Measurements from ENCODE around the gene WASF2. TPM values are rescaled to one million over a fixed set of nuclear protein-coding genes. Genes with fewer than 3 reads are reported as not detected.
"Not testable (repeated sequence)": the region's sequence is repeated elsewhere in the genome, so short reads cannot be mapped to it uniquely, and the experiment has no call there.

WASF2 gene, protein sequence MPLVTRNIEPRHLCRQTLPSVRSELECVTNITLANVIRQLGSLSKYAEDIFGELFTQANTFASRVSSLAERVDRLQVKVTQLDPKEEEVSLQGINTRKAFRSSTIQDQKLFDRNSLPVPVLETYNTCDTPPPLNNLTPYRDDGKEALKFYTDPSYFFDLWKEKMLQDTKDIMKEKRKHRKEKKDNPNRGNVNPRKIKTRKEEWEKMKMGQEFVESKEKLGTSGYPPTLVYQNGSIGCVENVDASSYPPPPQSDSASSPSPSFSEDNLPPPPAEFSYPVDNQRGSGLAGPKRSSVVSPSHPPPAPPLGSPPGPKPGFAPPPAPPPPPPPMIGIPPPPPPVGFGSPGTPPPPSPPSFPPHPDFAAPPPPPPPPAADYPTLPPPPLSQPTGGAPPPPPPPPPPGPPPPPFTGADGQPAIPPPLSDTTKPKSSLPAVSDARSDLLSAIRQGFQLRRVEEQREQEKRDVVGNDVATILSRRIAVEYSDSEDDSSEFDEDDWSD
- total RNA-seq, result 156 TPM
- long read RNA-seq, full-length matches to known transcripts, result 70 of 250 reads
- long read RNA-seq, partial matches to known transcripts, result 65 of 250 reads
- long read RNA-seq, other reads (novel, unspliced or antisense), result 115 of 250 reads

DNA sequence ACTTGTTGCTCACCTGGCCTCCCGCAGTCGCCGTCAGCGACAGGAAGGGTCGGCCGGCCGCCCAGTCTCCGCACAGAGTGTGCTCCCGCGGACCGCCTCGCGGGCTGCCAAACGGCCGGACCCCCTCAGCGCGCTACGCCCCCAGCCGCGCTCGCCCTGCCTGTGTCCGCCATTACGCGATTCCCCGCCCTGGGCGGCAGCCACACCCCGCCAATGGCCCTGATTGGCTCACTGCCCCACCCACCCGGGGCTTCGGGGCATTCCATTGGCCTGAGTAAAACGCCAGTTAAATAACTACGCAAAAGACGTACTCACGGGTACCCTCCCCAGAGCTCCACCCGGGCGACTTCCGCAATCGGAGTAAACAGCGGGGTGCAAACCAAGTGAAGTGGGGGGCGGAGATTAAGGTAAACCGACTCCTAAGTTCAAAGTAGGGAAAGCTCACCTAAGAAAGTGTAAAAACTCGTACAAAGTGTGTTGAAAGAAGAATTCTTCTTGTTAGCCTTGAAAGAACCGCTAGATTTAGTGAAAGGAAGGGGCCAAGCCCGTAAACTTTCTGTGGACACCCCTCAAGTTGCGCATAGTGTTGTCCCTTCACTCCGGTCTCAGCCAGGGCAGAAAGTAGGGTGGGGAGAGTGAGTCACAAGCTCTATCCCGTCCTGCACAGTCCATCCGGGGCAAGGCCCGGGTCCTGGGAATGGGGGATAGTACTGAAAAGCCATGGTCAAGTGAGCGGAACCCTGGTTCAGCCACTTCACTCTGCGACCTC, at the start of gene WASF2:
TSS of gene WASF2 (minus strand) at position 195 of the 769 bp plus-strand sequence. CDS start 61,277 bp downstream, outside the sequence.
- Histone ChIP-seq H3K9me3 (no peaks in the 10 kb centered on the region), H3K4me3 (peak within 1 kb of the TSS; percentile 74), H3K27ac (peak within 1 kb of the TSS; percentile 98), H3K27me3 (no peaks in the 10 kb centered on the region), H3K4me1 (peaks cover 43% of the 10 kb centered on the region), H3K36me3 (no peaks in the 10 kb centered on the region)
- DNase-seq (peak; percentile 98), ATAC-seq (peak; percentile 94)
- TF ChIP-seq, protein P1, sequence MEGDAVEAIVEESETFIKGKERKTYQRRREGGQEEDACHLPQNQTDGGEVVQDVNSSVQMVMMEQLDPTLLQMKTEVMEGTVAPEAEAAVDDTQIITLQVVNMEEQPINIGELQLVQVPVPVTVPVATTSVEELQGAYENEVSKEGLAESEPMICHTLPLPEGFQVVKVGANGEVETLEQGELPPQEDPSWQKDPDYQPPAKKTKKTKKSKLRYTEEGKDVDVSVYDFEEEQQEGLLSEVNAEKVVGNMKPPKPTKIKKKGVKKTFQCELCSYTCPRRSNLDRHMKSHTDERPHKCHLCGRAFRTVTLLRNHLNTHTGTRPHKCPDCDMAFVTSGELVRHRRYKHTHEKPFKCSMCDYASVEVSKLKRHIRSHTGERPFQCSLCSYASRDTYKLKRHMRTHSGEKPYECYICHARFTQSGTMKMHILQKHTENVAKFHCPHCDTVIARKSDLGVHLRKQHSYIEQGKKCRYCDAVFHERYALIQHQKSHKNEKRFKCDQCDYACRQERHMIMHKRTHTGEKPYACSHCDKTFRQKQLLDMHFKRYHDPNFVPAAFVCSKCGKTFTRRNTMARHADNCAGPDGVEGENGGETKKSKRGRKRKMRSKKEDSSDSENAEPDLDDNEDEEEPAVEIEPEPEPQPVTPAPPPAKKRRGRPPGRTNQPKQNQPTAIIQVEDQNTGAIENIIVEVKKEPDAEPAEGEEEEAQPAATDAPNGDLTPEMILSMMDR (IDR thresholded peaks at IDR 0.05), result no peak
- intact Hi-C loops (cut with DNase I), result no loop called here

DNA sequence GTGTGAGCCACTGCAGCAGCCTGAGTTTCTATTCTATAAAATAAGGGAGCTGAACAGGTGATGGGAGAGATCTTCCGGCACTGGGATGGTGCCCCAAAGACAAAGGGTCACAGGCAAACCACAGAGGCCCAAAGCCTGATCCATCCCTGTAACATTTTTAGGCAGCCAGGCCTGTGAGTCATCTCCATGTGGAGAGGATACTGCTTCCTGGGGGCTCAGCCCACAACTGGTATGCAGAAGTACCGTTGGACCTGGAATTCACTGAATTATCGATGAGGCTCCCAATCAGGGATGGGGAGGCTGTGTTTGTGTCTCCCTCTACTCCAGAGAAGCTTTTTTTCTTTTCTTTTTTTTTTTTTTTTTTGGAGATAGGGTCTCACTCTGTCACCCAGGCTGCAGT, 48.8 kb upstream of the WASF2 start:
- Histone ChIP-seq H3K4me1 (peaks cover 31% of the 10 kb centered on the region), H3K27ac (no peak overlapping the region), H3K4me3 (no peak overlapping the region), H3K27me3 (no peaks in the 10 kb centered on the region), H3K9me3 (no peaks in the 10 kb centered on the region), H3K36me3 (peaks cover 7% of the 10 kb centered on the region)
- ATAC-seq (no peak), DNase-seq (no peak)
- intact Hi-C loops (cut with DNase I), result loop anchor here (10.0 kb wide), 1 partner anchor 66 kb away; the partner anchor contains the start of gene AHDC1
- TF ChIP-seq, protein P1 (IDR thresholded peaks at IDR 0.05), result no peak

DNA sequence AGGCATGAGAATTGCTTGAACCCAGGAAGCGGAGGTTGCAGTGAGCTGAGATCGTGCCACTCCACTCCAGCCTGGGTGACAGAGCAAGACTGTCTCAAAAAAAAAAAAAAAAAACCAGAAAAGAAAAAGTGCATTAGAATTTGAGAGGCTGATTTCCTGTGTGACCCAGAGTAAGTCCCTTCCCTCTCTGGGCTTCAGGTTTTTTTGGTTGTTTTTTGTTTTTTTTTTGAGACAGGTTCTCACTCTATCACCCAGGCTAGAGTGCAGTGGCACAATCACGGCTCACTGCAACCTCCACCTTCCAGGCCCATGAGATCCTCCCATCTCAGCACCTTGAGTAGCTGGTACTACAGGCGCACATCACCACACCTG, 48.3 kb upstream of the WASF2 start:
- intact Hi-C loops (cut with DNase I), result loop anchor here (10.0 kb wide), 1 partner anchor 67 kb away; the partner anchor contains the start of gene AHDC1
- not testable (repeated sequence) for H3K4me3 ChIP-seq, DNase-seq, ATAC-seq, H3K27ac ChIP-seq, H3K9me3 ChIP-seq, H3K36me3 ChIP-seq, H3K27me3 ChIP-seq
- H3K4me1 ChIP-seq, result peaks cover 29% of the 10 kb centered on the region

DNA sequence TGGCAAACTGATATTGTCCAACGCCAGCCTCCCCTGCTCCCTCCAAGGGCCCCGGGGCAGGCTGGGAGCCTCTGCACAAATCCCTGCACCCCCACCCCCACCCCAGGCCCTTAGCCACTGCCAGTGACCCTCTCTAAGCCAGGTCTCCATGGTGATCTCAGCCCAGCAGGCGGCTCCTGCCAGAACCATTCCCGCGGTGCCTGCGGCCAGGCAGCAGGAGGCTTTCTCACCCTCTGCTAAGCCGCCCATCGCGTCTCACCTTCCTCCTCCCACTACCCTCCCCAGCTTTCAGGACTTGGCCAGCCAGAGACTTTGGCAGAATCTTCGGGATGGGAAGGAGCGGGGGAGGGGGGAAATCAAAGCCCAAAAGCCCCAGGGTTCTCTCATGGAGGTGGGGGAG, 46.8 kb upstream of the WASF2 start:
- no peak overlapping the region for H3K27ac ChIP-seq

DNA sequence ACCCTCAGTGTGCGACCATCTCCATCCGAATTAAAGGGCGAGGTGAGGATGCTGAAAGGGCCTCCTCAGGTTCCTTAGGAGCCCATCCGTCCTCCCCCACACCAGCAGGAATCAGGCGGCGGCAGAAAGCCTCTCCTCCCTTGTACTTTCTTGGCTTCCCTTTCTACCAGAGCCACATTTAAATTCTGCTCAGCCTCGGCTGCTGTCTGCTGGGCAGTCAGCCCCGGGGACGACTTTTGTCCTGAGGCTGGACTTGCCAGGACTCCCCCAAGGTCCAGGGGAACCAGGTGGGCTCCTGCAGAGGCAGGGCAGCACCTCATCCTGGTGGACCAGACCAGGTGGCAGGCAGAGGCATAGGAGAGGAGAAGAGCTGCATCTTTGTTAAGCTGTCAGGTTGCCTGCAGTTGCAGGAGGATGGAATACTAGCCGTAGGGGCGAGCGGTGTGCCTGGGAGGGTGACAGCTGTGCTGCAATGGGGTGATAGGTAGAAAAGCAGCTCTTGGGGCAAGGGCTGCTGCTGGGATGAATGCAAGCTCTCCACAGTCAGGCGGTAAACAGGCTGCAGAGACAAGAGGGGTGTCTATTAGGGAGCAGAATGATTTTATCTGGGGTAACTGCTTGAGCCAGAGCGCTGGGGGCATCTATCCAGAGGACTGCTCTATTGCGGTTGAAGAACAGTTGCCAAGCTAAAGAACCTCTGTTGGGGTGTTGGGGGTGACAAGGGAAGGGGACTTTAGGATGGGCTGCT, 46.2 kb upstream of the WASF2 start:
- no peaks in the 10 kb centered on the region for H3K9me3 ChIP-seq
- DNase-seq (no peak), ATAC-seq (no peak)
- TF ChIP-seq, protein P1 (IDR thresholded peaks at IDR 0.05), result no peak
- H3K36me3 ChIP-seq, result peaks cover 8% of the 10 kb centered on the region
- H3K4me3 ChIP-seq, result no peak overlapping the region
- intact Hi-C loops (cut with DNase I), result loop anchor here (10.0 kb wide), 1 partner anchor 69 kb away; the partner anchor contains the start of gene AHDC1
- no peaks in the 10 kb centered on the region for H3K27me3 ChIP-seq
- peaks cover 17% of the 10 kb centered on the region for H3K4me1 ChIP-seq
- no peak overlapping the region for H3K27ac ChIP-seq

More for the DNA sequence above, 46.8 kb upstream of the WASF2 start:
- ATAC-seq (peak; percentile 56), DNase-seq (no peak)
- Histone ChIP-seq H3K4me1 (peaks cover 17% of the 10 kb centered on the region), H3K4me3 (no peak overlapping the region), H3K9me3 (no peaks in the 10 kb centered on the region), H3K27me3 (no peaks in the 10 kb centered on the region), H3K36me3 (peaks cover 8% of the 10 kb centered on the region)
- TF ChIP-seq, protein P1 (IDR thresholded peaks at IDR 0.05), result no peak
- intact Hi-C loops (cut with DNase I), result loop anchor here (10.0 kb wide), 1 partner anchor 68 kb away; the partner anchor contains the start of gene AHDC1
